ENCODE data around the gene KIAA1217.

KIAA1217 gene

GRCh38 chr10:24249829-24250415, 41.0 kb downstream of the KIAA1217 start:
- DNase-seq = no peak

DNA sequence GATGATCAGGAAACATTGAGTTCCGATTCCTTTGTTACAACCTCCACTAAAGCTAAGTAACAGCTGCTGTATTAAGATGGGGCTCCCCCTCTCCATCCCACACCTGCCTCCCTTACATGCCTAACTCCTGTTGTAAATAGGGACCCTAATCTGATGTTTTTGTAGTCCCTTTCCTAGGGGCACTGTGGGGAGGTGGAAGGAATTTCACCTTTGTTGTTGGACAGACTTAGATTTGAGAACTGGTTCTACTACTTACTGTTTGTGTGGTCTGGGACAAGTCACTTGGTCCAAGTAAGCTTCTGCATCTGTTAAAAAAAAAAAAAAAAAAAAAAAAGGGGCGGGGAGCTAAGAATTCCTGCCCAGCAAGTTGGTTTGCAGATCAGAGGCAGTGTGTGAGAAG, 42.6 kb downstream of the KIAA1217 start:
- DNase-seq = no peak

- no peak for DNase-seq
Observed at GRCh38 chr10:24254180-24254579, 45.2 kb downstream of the KIAA1217 start.

- DNase-seq = no peak
Observed at GRCh38 chr10:24255115-24255880, 46.4 kb downstream of the KIAA1217 start.

GRCh38 chr10:24255881-24256311, 47.0 kb downstream of the KIAA1217 start:
- no peak for DNase-seq

DNA sequence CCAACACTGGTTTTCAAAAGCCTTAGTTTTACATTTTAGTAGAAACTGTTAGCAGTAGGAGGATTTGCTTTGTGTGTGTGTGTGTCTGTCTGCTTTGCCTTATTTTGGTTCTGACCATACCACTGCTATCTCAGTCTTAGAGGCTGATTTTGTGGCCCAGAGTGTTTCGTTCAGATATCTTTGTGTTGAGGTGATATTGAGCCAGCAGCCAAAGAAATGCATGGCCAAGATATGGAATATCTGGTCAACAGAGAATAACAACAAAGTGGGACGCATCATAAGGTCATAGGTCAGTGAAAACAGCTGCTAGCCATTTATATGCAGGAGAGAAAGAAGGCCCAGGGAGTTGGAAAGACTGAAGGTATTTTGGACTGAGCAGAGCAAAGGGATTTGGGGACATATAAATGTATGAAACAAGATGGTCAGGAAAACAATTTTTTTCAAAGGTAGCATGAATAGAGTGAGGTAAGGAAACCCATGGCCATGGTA, 47.7 kb downstream of the KIAA1217 start:
- DNase-seq = no peak

DNA sequence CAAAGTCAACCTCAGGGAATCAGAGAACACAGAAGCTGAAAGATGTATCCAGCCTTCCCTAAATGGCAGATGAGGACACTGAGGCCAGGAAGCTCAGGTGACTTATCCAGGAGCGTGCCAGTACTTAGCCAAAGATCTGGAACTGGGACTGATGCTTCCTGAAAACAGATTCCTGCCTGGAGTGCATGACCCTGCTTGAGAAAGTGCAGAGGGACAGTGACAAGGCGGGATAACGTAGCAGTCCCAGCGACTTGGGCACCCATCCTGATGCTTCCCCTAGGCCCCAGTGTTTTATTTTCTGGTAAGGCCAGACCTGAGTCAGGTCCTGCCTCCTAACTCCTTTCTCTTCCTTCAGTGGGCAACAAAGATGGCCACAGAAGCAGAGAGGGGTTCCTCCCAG, 48.6 kb downstream of the KIAA1217 start:
- DNase-seq = no peak

DNA sequence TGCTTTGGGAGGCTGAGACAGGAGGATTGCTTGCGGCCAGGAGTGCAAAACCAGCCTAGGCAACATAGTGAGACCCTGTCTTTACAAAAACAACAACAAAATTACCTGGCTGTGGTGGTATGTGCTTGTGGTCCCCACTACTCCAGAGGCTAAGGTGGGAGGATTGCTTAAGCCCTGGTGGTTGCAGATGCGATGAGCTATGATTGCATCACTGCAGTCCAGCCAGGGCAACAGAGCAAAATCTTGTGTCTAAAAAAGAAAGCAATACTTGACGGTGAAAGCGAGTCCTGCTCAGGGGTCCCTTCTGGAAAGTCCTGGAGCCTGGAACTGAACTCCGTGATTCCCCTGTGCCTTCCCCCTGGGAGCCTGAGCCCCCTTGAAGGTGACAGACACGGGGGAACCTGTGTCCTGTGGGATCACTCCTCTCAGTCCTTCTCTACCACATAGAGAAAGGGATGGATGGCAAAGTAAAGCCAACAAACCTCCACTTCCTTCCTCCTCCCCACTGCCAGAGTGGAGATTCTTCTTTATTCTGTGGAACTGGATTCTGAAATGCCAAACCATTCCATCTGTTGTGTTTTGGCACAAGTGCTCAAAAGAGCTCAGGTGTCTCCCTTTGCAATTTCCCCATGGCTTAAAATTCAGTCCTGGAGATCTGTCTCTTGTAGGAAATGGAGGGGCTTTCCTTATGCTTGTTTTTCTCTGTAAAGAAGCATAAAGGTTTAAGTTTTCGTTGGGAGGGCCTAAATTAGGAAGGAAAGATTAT, 50.6 kb downstream of the KIAA1217 start:
- DNase-seq = no peak

DNA sequence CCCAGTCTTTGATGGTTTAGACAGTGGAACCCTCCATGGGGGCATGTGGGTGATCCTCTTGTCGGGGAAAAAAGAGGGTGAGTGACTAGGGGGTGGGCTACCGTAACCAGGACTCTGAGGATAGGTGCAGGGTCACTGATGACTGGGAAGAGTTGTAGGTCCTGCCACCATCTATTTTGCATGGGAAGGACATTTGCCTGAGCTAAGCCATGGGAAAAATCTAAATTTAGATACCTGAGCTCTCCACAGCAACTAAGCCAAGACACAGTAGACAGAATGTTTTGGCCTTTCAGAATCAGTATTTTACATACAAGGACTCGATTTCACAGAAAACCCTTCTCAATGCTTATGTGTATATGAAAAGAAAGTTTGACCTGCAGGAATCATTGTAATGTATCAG, 52.7 kb downstream of the KIAA1217 start:
- DNase-seq = no peak

DNA sequence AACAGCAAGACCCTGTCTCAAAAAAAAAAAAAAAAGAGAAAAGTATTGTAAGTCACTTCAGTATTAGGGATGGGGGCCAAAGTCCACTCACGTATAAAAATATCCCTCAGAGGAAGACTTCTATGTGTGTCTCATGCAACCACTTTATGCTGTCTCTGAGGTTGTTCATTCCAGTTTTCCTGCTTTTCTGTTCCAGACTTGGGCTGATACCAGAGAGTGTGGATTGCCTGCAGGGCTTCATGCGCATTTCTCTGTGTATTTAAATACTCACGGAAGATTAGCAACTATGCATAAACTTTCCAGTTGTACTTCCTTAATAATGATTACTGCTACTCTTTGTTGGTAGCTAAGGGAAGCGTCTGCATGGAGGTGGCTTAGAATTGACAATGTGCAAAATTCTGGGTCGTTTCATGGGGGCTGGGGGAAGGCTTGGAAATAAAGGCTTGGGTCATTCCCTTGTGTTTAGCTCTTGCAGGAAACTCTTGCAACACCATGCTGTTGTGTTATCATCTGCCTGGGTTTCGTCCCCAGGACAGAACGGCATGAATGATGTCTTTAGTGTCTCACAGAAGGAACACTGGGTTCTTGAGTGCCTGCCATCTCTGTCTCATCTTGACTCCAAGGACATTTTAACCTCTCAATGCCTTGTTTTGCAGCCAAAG, 54.1 kb downstream of the KIAA1217 start:
- no peak for DNase-seq

DNA sequence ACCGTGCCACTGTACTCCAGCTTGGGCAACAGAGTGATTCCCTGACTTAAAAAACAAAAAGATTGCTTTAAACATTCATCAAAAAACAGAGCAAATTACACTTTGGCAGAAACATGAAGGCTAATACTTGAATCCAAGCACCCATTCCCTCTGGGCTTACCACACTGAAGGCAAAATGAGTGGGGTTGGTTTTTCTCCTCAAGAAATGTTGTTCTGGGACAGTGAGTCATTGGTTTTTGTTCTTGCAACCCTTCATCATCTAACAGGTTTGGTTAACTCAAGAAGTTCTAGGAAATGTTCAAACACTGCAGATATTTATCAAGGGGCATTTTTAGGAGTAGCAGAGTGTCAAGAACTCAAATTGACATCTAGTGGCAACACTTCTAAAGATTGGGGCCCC, 60.5 kb downstream of the KIAA1217 start:
- DNase-seq = no peak

DNA sequence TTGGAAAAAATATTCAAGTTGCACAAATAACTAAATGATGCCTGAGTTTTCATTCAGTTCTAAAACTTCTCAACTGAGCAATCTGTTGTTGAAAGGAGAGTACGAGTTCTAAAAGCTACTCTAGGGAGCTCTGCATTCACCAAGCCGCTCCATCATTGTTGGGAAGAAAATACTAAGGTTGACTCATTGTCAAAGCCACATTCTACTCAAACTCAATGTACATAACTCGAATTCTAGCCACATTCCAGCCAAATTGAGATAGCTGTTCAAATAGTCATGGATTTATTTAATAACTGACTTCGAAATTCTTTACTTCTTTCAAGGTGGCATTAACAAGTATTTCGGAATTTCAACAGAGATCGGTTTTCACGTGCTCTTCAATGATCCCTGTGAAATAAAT, 63.4 kb downstream of the KIAA1217 start:
- DNase-seq = no peak

DNA sequence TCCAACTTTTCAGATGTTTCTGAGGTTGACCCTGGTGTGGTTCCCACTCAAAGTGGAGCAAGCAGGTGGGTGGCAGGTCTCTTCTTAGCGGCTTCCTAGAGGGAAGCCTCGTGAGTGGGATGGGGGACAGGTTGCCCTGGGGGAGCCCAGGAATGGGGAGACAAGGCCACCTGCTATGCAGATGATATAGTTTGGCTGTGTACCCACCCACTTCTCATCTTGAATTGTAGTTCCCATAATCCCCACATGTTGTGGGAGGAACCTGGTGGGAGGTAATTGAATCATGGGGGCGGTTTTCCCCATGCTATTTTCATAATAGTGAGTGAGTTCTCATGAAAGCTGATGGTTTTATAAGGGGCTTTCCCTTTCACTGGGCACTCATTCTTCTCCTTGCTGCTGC, 68.3 kb downstream of the KIAA1217 start:
- DNase-seq = no peak

- DNase-seq = no peak
Observed at GRCh38 chr10:24277771-24278170, 68.8 kb downstream of the KIAA1217 start.

GRCh38 chr10:24278176-24278889, 69.4 kb downstream of the KIAA1217 start:
- DNase-seq = no peak

GRCh38 chr10:24279166-24279565, 70.2 kb downstream of the KIAA1217 start:
- no peak for DNase-seq

DNA sequence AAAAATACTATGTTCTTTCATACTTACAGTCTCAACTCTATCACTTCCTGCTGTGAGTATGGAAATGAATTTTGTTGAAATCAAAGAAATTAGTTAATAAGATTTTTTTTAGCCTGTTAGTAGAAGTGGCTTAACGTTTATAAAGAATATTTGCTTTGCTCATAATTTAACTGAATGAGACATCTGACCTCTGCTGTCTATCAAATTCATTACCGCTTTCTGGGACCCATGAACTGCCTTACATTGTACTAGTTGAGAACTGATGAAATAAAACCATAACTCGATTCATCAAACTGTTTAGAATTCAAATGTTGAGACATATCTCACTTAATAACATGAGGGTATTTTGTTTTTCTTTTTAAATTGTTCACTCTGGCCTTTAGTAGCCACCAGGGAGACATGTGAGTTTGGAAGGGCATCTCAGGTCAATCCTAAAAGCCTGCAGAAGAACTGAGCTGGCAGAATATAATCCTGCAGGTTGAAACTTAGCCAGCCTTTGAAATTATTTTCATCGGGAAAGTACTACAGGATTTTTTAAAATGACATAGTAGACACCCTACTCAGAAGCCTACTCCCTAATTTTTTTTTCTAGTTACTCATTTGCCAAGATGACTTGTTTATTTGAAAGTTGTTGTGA, 78.7 kb downstream of the KIAA1217 start:
- no peak for DNase-seq

DNA sequence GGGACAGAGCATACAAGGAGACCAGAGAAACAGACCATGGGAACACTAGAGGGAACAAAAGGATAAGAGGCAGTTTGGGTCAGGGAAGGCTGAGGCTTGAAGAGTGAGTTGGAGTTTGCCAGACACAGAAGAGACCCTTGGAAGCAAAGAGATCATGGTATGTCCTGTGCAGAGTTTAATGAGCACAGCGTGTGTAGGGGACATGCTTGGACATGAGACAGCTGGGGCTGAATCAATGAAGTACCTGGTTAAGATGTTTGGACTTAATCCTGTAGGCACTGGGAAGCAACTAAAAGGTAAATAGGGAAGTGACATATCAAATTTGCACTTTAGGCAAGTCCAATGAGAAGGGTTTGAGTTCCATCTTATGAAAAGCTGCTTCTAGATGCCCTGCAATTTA, 79.6 kb downstream of the KIAA1217 start:
- DNase-seq = no peak

DNA sequence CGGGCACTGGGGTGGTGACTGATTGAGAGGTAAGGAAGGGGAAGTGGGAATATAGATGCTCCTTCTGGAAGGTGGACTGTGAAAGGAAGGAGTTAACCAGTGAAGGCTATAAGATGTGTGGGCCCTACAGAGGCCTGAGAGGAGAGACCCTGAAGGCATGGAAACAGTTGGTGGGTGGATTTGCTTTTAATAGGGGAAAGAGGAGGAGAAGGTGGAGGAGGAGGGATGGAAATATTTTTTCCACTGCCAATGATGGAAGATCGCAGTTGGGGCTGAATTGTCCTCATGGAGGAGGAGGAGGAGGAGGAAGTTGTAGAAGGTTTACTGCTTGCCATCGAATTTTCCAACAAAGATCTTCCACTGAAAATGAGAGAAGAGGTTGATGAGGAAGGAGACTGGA, 80.3 kb downstream of the KIAA1217 start:
- DNase-seq = no peak

DNA sequence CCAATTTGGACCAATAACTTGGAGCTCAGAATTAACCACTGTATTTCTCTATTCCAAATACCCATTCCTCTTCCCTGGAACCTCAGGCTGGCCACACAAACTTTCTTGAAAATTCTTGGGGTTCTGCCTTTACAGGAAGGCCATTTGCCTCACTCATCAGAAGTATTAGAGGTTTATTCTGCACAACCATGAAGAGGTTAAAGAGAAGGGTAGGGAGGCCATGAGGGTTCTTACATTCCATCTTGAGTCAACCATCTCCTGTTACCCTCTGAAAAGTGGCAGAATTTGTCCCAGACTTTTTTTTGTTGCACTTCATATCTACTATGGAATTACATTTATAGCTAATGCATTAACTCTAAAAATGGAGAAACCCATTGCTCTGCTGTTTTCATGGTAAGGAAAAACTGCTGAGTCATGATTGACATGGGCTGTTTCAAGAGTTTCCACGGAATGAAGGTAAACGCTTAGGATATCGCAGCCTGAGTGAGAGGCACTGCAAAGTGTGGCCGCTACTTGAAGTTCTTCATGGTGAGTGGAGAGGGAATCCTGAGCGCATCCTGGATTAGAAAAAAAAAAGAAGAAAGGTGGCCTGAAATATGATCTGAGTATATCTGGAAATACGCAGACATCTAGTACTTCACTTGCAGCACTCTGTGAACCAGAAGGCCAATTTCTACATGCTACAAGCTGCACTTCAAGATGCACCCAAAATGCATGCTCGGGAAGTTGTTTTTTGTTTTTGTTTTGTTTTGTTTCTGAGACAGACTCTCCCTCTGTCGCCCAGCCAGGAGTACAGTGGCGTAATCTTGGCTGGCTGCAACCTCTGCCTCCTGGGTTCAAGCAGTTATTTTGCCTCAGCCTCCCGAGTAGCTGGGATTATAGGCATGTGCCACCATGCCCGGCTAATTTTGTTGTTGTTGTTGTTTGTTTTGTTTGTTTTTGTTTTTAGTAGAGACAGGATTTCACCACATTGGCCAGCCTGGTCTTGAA, 83.7 kb downstream of the KIAA1217 start:
- DNase-seq = no peak
